ENCODE data around the gene ACOX1. TPM values are rescaled to one million over a fixed set of nuclear protein-coding genes. Genes with fewer than 3 reads are reported as not detected.

ACOX1 gene
- total and polyA plus RNA-seq, 2 of the 13 experiments (the other 11 are each of a cell fraction or from before 2014, with no cell fraction given): 86.4 to 120 TPM

- TF ChIP-seq ZNF687 (CRISPR knock-in tag; IDR thresholded peaks at IDR 0.05): peak; percentile 99
- TF ChIP-seq TBX3 (IDR thresholded peaks at IDR 0.05; ENCODE audit: borderline replicate concordance): no peak; the same call in 1 of the 2 replicates
- peak; percentile 93 for TF ChIP-seq ZNF598 (CRISPR knock-in tag; IDR thresholded peaks at IDR 0.05; ENCODE audit: borderline replicate concordance)
- 0 out of 2 replicates have a peak, but pooled peaks have one; percentile 51 for TF ChIP-seq ISX (CRISPR knock-in tag; conservative IDR thresholded peaks at IDR 0.05)
- TF ChIP-seq DRAP1 (CRISPR knock-in tag; IDR thresholded peaks at IDR 0.05): peak; percentile 84
- TF ChIP-seq ZNF235 (CRISPR knock-in tag; IDR thresholded peaks at IDR 0.05; ENCODE audit: borderline replicate concordance): peak; percentile 94; the same call in 1 of the 2 replicates
- TF ChIP-seq ZNF407 (CRISPR knock-in tag; IDR thresholded peaks at IDR 0.05; ENCODE audit: not compliant biosample characterization): peak; percentile 97
- TF ChIP-seq TOPORS (CRISPR knock-in tag; IDR thresholded peaks at IDR 0.05): peak; percentile 92
- TF ChIP-seq ZNF720 (CRISPR knock-in tag; IDR thresholded peaks at IDR 0.05): no peak
- TF ChIP-seq ZNF20 (CRISPR knock-in tag; IDR thresholded peaks at IDR 0.05): no peak
- no peak for TF ChIP-seq ATF5 (CRISPR knock-in tag; IDR thresholded peaks at IDR 0.05; ENCODE audit: low read depth)
- no peak for TF ChIP-seq ZNF12 (CRISPR knock-in tag; IDR thresholded peaks at IDR 0.05)
- TF ChIP-seq ZNF225 (CRISPR knock-in tag; IDR thresholded peaks at IDR 0.05): peak; percentile 94
- TF ChIP-seq GATAD1 (CRISPR knock-in tag; IDR thresholded peaks at IDR 0.05): peak; percentile 91
- peak; percentile 88; the same call in 1 of the 2 replicates for TF ChIP-seq ZNF337 (CRISPR knock-in tag; IDR thresholded peaks at IDR 0.05; ENCODE audit: borderline replicate concordance, low read depth)
These were observed 74.0 kb downstream of the ACOX1 start, which contains the start of gene MRPL38 (continued) for GRCh38 chr17:75904749-75905521.
